H1 (cell line): Measurements from ENCODE around the gene LUZP1. TPM values are rescaled to one million over a fixed set of nuclear protein-coding genes. Genes with fewer than 3 reads are reported as not detected.
A peak's percentile ranks its signal among the peaks of the same experiment; 100 is the strongest.

ENCODE experiments used
- CTCF ChIA-PET: fragments of 300-600 bp; sonication (Branson Sonifier 250); formaldehyde crosslinking; loops from one replicate; lab custom pipeline; 2021; ENCODE audit not compliant: partially characterized antibody; lab: Charles Lee
- POLR2A ChIA-PET: fragments of 300-600 bp; sonication (Branson Sonifier 250); formaldehyde crosslinking; loops from one replicate; lab custom pipeline; 2021; ENCODE audit warnings: inconsistent platforms; ENCODE audit not compliant: partially characterized antibody; lab: Charles Lee
- DNase-seq, 2 experiments: peaks; one replicate each; pipeline versions ENCODE4 v3.0.0 to v3.0.0-alpha.2; 2010 to 2022; ENCODE audit warnings: low spot score in 2 of 2, low read depth in 1 of 2, mixed read lengths in 1 of 2
- FAIRE-seq: peaks from 2 replicates; lab custom pipeline; 2011; peaks lifted over from hg19 to GRCh38; lab: Jason Lieb, UNC
- H2AFZ ChIP-seq: 2 replicates; pipeline ENCODE4 v1.8.1; 2012; ENCODE audit warnings: low read length, inconsistent platforms
- H2AK5ac ChIP-seq: 2 replicates; pipeline ENCODE4 v1.6.1; 2013; ENCODE audit warnings: low read depth, low read length
- H2BK120ac ChIP-seq: replicated peaks from 2 replicates; pipeline ENCODE3; 2013; ENCODE audit warnings: low read depth, low read length, inconsistent platforms
- H2BK12ac ChIP-seq: 2 replicates; pipeline ENCODE4 v1.6.1; 2013; ENCODE audit warnings: low read depth, low read length
- H2BK15ac ChIP-seq: 2 replicates; pipeline ENCODE4 v1.6.1; 2013; ENCODE audit warnings: low read length
- H2BK20ac ChIP-seq: 2 replicates; pipeline ENCODE4 v1.6.1; 2013; ENCODE audit warnings: low read length
- H2BK5ac ChIP-seq: 2 replicates; pipeline ENCODE4 v1.6.1; 2013; ENCODE audit warnings: low read depth, low read length
- H3K14ac ChIP-seq: 2 replicates; pipeline ENCODE4 v1.6.1; 2013; ENCODE audit warnings: inconsistent platforms; ENCODE audit not compliant: insufficient read length
- H3K18ac ChIP-seq: 2 replicates; pipeline ENCODE4 v1.6.1; 2013; ENCODE audit warnings: low read length; ENCODE audit errors: extremely low read depth
- H3K23ac ChIP-seq: 2 replicates; pipeline ENCODE4 v1.6.1; 2013; ENCODE audit warnings: inconsistent platforms; ENCODE audit not compliant: insufficient read length
- H3K23me2 ChIP-seq: 2 replicates; pipeline ENCODE4 v1.6.1; 2013; ENCODE audit warnings: low read depth, low read length
- H3K27ac ChIP-seq: 2 replicates; pipeline ENCODE4 v1.6.1; 2011; ENCODE audit warnings: low read depth, low read length, inconsistent platforms
- H3K27me3 ChIP-seq, 4 experiments: replicated peaks in 1 of 4; 1 replicate in 1 of 4; 2 replicates in 3 of 4; pipeline versions ENCODE4 v1.6.1 to v1.8.1; 2011 to 2013; ENCODE audit warnings: low read length in 3 of 4, mild to moderate bottlenecking in 3 of 4, inconsistent platforms in 2 of 4, mixed read lengths in 2 of 4, moderate library complexity in 1 of 4; ENCODE audit not compliant: control insufficient read depth in 3 of 4, insufficient read depth in 3 of 4; ENCODE audit errors: extremely low read depth in 1 of 4
- H3K36me3 ChIP-seq, 4 experiments: 2 replicates each; pipeline versions ENCODE4 v1.6.1 to v1.8.1; 2011 to 2013; ENCODE audit warnings: mild to moderate bottlenecking in 4 of 4, low read length in 3 of 4, moderate library complexity in 2 of 4, control low read depth in 1 of 4, inconsistent platforms in 1 of 4; ENCODE audit not compliant: insufficient read depth in 4 of 4, control insufficient read depth in 2 of 4
- H3K4ac ChIP-seq: replicated peaks from 2 replicates; pipeline ENCODE3; 2013; ENCODE audit warnings: low read length, low read depth, mixed read lengths, inconsistent platforms; ENCODE audit not compliant: insufficient read length
- H3K4me1 ChIP-seq, 4 experiments: replicated peaks in 1 of 4; 1 replicate in 1 of 4; 2 replicates in 3 of 4; pipeline versions ENCODE4 v1.6.1 to v1.8.1; 2011 to 2013; ENCODE audit warnings: low read length in 3 of 4, inconsistent platforms in 2 of 4, mixed read lengths in 1 of 4; ENCODE audit not compliant: insufficient read depth in 4 of 4, control insufficient read depth in 3 of 4
- H3K4me2 ChIP-seq, 2 experiments: 2 replicates each; pipeline versions ENCODE4 v1.6.1 to v1.8.1; 2011 to 2013; ENCODE audit warnings: low read depth in 2 of 2, low read length in 2 of 2, control low read depth in 1 of 2, inconsistent platforms in 1 of 2, mild to moderate bottlenecking in 1 of 2; ENCODE audit not compliant: insufficient read depth in 1 of 2
- H3K4me3 ChIP-seq, 4 experiments: fragments of 200-600, 300-600 bp in 1 of 4; sonication (generic), shearing (Covaris generic), sonication (Bioruptor Twin) in 1 of 4; 2 replicates each; pipeline versions ENCODE4 v1.5.1 to v1.8.1; 2011 to 2016; ENCODE audit warnings: low read length in 4 of 4, low read depth in 3 of 4, control low read depth in 2 of 4, inconsistent platforms in 2 of 4, mild to moderate bottlenecking in 2 of 4, mixed read lengths in 1 of 4, moderate library complexity in 1 of 4; ENCODE audit not compliant: insufficient read depth in 2 of 4; ENCODE audit errors: extremely low read depth in 1 of 4
- H3K56ac ChIP-seq: replicated peaks from 2 replicates; pipeline ENCODE3; 2013; ENCODE audit warnings: low read depth, mild to moderate bottlenecking, mixed read lengths, low read length, inconsistent platforms; ENCODE audit not compliant: insufficient read length
- H3K79me1 ChIP-seq: 2 replicates; pipeline ENCODE4 v1.6.1; 2013; ENCODE audit warnings: low read depth, low read length, control low read depth
- H3K79me2 ChIP-seq, 2 experiments: 2 replicates each; pipeline versions ENCODE4 v1.6.1 to v1.8.1; 2012 to 2013; ENCODE audit warnings: low read length in 2 of 2, mild to moderate bottlenecking in 2 of 2, inconsistent platforms in 1 of 2; ENCODE audit not compliant: insufficient read depth in 2 of 2, control insufficient read depth in 1 of 2
- H3K9ac ChIP-seq, 4 experiments: replicated peaks in 1 of 4; 1 replicate in 1 of 4; 2 replicates in 3 of 4; pipeline versions ENCODE4 v1.6.1 to v1.8.1; 2011 to 2013; ENCODE audit warnings: low read depth in 3 of 4, low read length in 3 of 4, control low read depth in 2 of 4, mild to moderate bottlenecking in 2 of 4, moderate library complexity in 2 of 4, inconsistent platforms in 1 of 4; ENCODE audit errors: extremely low read depth in 1 of 4
- H3K9me3 ChIP-seq, 2 experiments: 2 replicates each; pipeline versions ENCODE4 v1.6.1 to v1.8.1; 2012 to 2013; ENCODE audit warnings: mild to moderate bottlenecking in 2 of 2, moderate library complexity in 2 of 2, control low read depth in 1 of 2, inconsistent platforms in 1 of 2, low read depth in 1 of 2, low read length in 1 of 2, mixed read lengths in 1 of 2; ENCODE audit not compliant: insufficient read depth in 2 of 2
- H4K20me1 ChIP-seq, 2 experiments: replicated peaks in 1 of 2; 2 replicates each; pipeline versions ENCODE3 to v1.8.1; 2011 to 2013; ENCODE audit warnings: inconsistent platforms in 2 of 2, low read length in 2 of 2, mild to moderate bottlenecking in 1 of 2; ENCODE audit not compliant: insufficient read depth in 2 of 2, control insufficient read depth in 1 of 2
- H4K5ac ChIP-seq: 2 replicates; pipeline ENCODE4 v1.6.1; 2013; ENCODE audit warnings: low read length, low read depth, mixed read lengths, inconsistent platforms; ENCODE audit not compliant: insufficient read length
- H4K8ac ChIP-seq: 2 replicates; pipeline ENCODE4 v1.8.0; 2013; ENCODE audit warnings: mild to moderate bottlenecking, moderate library complexity, low read length, inconsistent platforms; ENCODE audit not compliant: insufficient read depth; ENCODE audit errors: extremely low read depth
- H4K91ac ChIP-seq: replicated peaks from 2 replicates; pipeline ENCODE3; 2013; ENCODE audit warnings: low read length, mixed read lengths, inconsistent platforms; ENCODE audit not compliant: insufficient read length
- ASH2L ChIP-seq: fragments of 200-600, 300-600 bp; sonication (generic); IDR thresholded peaks from one replicate; pipeline ENCODE4 v1.7.1; 2017; ENCODE audit warnings: low read length
- CTBP2 ChIP-seq: IDR thresholded peaks from 2 replicates; pipeline ENCODE4 v1.7.0; 2011; ENCODE audit warnings: borderline replicate concordance, mild to moderate bottlenecking, moderate library complexity, mixed read lengths, low read length; ENCODE audit not compliant: insufficient read depth, insufficient read length
- JUN ChIP-seq: IDR thresholded peaks from 2 replicates; pipeline ENCODE4 v1.6.1; 2011; ENCODE audit warnings: low read depth, mild to moderate bottlenecking, improper control_type of control experiment, low read length
- POLR2A ChIP-seq, 2 experiments: IDR thresholded peaks; 1 replicate in 1 of 2; 2 replicates in 1 of 2; pipeline ENCODE4 v1.6.1; 2011; ENCODE audit warnings: low read depth in 2 of 2, low read length in 2 of 2, mild to moderate bottlenecking in 2 of 2; ENCODE audit errors: control extremely low read depth in 1 of 2
- RBBP5 ChIP-seq: IDR thresholded peaks from 2 replicates; pipeline ENCODE4 v1.7.1; 2012; ENCODE audit warnings: low read depth, mild to moderate bottlenecking, inconsistent platforms, low read length, moderate library complexity, borderline replicate concordance
- SIN3A ChIP-seq, 2 experiments: IDR thresholded peaks in 1 of 2; conservative IDR thresholded peaks in 1 of 2; 2 replicates each; pipeline ENCODE4 v1.6.1; 2011 to 2012; ENCODE audit warnings: low read length in 2 of 2, improper control_type of control experiment in 1 of 2, low read depth in 1 of 2, mild to moderate bottlenecking in 1 of 2
- SIRT6 ChIP-seq: IDR thresholded peaks from one replicate; pipeline ENCODE4 v1.7.1; 2012; ENCODE audit warnings: low read length, inconsistent platforms
- SP2 ChIP-seq: IDR thresholded peaks from 2 replicates; pipeline ENCODE4 v1.6.1; 2012; ENCODE audit warnings: mild to moderate bottlenecking, low read length, inconsistent platforms
- TAF7 ChIP-seq: optimal IDR thresholded peaks from 2 replicates; pipeline ENCODE3; 2011; ENCODE audit warnings: low read depth, mild to moderate bottlenecking, inconsistent platforms, low read length, moderate library complexity, borderline replicate concordance
- TCF12 ChIP-seq: IDR thresholded peaks from 2 replicates; pipeline ENCODE4 v1.6.1; 2011; ENCODE audit warnings: low read depth, mild to moderate bottlenecking, low read length
- YY1 ChIP-seq: IDR thresholded peaks from 2 replicates; pipeline ENCODE4 v1.6.1; 2011; ENCODE audit warnings: low read depth, mild to moderate bottlenecking, low read length
- WGBS, 2 experiments: shearing (Covaris generic) in 1 of 2; methylation state at CpG; one replicate each; pipeline versions ENCODE4 v1.1.6 to v1.1.7; 2013 to 2015; ENCODE audit warnings: low lambda C conversion rate in 2 of 2, mixed read lengths in 2 of 2, inconsistent platforms in 1 of 2, low coverage in 1 of 2, missing lambda C conversion rate in 1 of 2; ENCODE audit not compliant: insufficient replicate concordance in 2 of 2, insufficient coverage in 1 of 2, insufficient read length in 1 of 2; ENCODE audit errors: extremely low coverage in 1 of 2, missing lambda C conversion rate in 1 of 2; 5-methylcytosine and 5-hydroxymethylcytosine counted together
- polyA plus RNA-seq, 7 experiments: library from polyadenylated mRNA; depleted of rRNA in 3 of 7; stranded (reverse) in 5 of 7; unstranded in 2 of 7; fragments of >200 nt in 5 of 7; fragments of 200-250 nt in 2 of 7; gene quantifications; 1 replicate in 5 of 7; 2 replicates in 1 of 7; 4 replicates in 1 of 7; pipeline versions ENCODE4 v1.2.1 to v1.2.3, GENCODE V29; 2011 to 2013; ENCODE audit warnings: missing spikeins in 2 of 7, mixed read lengths in 2 of 7
- total RNA-seq: library from RNA; stranded (reverse); fragmentation: NEBNext Ultra II Directional; extraction: Animal tissue kit (Norgen Biotek cat#: 25700); gene quantifications from 2 replicates; pipeline ENCODE4 v1.2.1, GENCODE V29; 2021
- TF ChIP-seq, protein P1 (sequence below): IDR thresholded peaks from 2 replicates; pipeline ENCODE4 v1.6.1; 2011; ENCODE audit warnings: low read length, improper control_type of control experiment

The LUZP1 gene
- total and polyA plus RNA-seq, 2 of the 8 experiments (the other 6 are each of a cell fraction or from before 2014, with no cell fraction given), result 14.0 to 60.5 TPM

DNA sequence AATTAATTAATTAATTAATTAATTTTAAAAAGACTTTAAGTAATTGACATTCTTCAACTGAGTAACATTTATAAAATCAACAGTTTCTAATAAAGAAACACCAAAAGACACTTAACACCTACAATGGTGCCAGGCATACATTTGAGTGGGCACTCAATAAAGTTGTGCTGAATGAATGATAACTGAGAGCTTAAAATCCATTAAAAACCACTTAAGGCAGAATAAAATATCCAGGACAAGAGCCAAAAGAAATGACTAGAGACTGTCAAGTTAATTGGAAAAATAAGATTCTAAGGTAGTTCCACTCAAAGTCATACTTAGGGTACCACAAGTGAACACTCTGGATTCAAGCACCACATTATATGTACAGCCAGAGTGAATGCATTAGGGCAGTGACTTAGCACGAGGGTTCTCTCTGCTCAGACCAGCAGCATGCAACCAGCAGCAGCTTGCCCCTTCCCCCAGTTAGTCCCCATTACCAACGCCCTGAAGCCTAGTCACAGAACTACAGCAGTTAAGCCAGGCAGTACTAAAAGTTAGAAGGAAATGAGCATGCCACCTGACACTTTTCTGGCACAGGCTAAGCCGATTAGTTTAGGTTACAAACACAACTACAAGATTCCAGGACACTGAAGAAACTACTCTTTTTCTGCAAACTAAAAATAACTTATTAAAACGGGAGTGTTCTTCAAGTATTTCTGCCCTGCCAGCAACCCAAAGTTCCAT is 46.5 kb downstream of the LUZP1 start:
- Histone ChIP-seq H3K4me2 (0 out of 4 replicates have a peak overlapping the region, but pooled peaks of 1 of the 2 experiments have one; percentile 26), H2BK12ac (no peak overlapping the region), H3K79me1 (peaks cover 9% of the 10 kb centered on the region), H2BK15ac (no peak overlapping the region), H3K56ac (no peak overlapping the region), H3K14ac (no peak overlapping the region), H3K9me3 (no peaks in the 10 kb centered on the region), H2BK5ac (no peak overlapping the region), H2AK5ac (no peak overlapping the region), H2BK120ac (no peak overlapping the region), H2AFZ (no peak overlapping the region), H3K79me2 (peaks cover 0 to 91% of the 10 kb centered on the region in 2 experiments; a peak in 3 of 4 replicates), H2BK20ac (no peak overlapping the region), H3K4me1 (peaks cover 0 to 6% (median 0%) of the 10 kb centered on the region in 4 experiments; a peak in 4 of 7 replicates), H3K23me2 (no peaks in the 10 kb centered on the region), H3K9ac (no peak overlapping the region), H3K4ac (no peak overlapping the region), H3K23ac (no peak overlapping the region), H4K8ac (no peak overlapping the region), H3K18ac (no peak overlapping the region), H4K91ac (no peak overlapping the region), H4K5ac (no peak overlapping the region), H4K20me1 (peaks cover 2 to 4% of the 10 kb centered on the region in 2 experiments), H3K4me3 (no peak overlapping the region), H3K27me3 (no peaks in the 10 kb centered on the region), H3K36me3 (no peaks in the 10 kb centered on the region), H3K27ac (no peak overlapping the region)
- FAIRE-seq (no peak), DNase-seq (no peak)
- ChIA-PET POLR2A (interaction anchor here (0.6 to 1.4 kb wide), 3 partner anchors 10 to 66 kb away, joined by 3 to 4 read pairs (median 3); no protein-coding TSS in a partner anchor), CTCF (interaction anchor here (0.6 to 2.3 kb wide), 4 partner anchors 20 to 62 kb away, joined by 3 to 11 read pairs (median 4); no protein-coding TSS in a partner anchor)
- 68% methylated on average over 4 of the region's 4 CpGs; no CpG with 5 or more reads in 1 of the 2 experiments for WGBS, 2 experiments
- no peak for TF ChIP-seq SP2
- TF ChIP-seq SIRT6, result no peak
- TF ChIP-seq JUN, result no peak
- TF ChIP-seq, protein P1, sequence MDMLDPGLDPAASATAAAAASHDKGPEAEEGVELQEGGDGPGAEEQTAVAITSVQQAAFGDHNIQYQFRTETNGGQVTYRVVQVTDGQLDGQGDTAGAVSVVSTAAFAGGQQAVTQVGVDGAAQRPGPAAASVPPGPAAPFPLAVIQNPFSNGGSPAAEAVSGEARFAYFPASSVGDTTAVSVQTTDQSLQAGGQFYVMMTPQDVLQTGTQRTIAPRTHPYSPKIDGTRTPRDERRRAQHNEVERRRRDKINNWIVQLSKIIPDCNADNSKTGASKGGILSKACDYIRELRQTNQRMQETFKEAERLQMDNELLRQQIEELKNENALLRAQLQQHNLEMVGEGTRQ, result no peak
- TF ChIP-seq TCF12, result no peak
- no peak for TF ChIP-seq POLR2A (IDR thresholded peaks at IDR 0.05; ENCODE audit: control extremely low read depth in 1 of 2, low read depth in 2 of 2, low read length in 2 of 2)
- no peak for TF ChIP-seq RBBP5
- no peak for TF ChIP-seq ASH2L
- TF ChIP-seq CTBP2, result no peak
- no peak for TF ChIP-seq SIN3A (conservative IDR thresholded peaks at IDR 0.05 in 1 of 2, IDR thresholded peaks at IDR 0.05 in 1 of 2; ENCODE audit: low read depth in 1 of 2, low read length in 2 of 2)
- TF ChIP-seq TAF7, result no peak
- no peak for TF ChIP-seq YY1
